Glutamatergic neuron (in vitro differentiated cells): Measurements from ENCODE around the gene EIF4EBP3. TPM values are rescaled to one million over a fixed set of nuclear protein-coding genes. Genes with fewer than 3 reads are reported as not detected.

ENCODE experiments used
- DNase-seq: peaks from one replicate; pipeline ENCODE4 v3.0.0; 2022
- H3K27ac Mint-ChIP-seq: one replicate; pipeline ENCODE4 v1.8.0; 2020; ENCODE audit warnings: mild to moderate bottlenecking, mixed read lengths, inconsistent platforms; ENCODE audit not compliant: unreplicated experiment
- H3K27me3 Mint-ChIP-seq: one replicate; pipeline ENCODE4 v1.8.0; 2020; ENCODE audit warnings: mild to moderate bottlenecking, moderate library complexity, mixed read lengths, inconsistent platforms; ENCODE audit not compliant: unreplicated experiment
- H3K36me3 Mint-ChIP-seq: one replicate; pipeline ENCODE4 v1.8.0; 2020; ENCODE audit warnings: mild to moderate bottlenecking, mixed read lengths, inconsistent platforms; ENCODE audit not compliant: unreplicated experiment
- H3K4me1 Mint-ChIP-seq: one replicate; pipeline ENCODE4 v1.8.0; 2020; ENCODE audit warnings: mild to moderate bottlenecking, low read depth, mixed read lengths, inconsistent platforms; ENCODE audit not compliant: unreplicated experiment
- H3K4me3 Mint-ChIP-seq: one replicate; pipeline ENCODE4 v1.8.0; 2020; ENCODE audit warnings: mild to moderate bottlenecking, mixed read lengths, inconsistent platforms; ENCODE audit not compliant: unreplicated experiment
- H3K9me3 Mint-ChIP-seq: one replicate; pipeline ENCODE4 v1.8.0; 2020; ENCODE audit warnings: mild to moderate bottlenecking, moderate library complexity, mixed read lengths, inconsistent platforms; ENCODE audit not compliant: unreplicated experiment
- total RNA-seq: library from RNA; stranded (reverse); fragmentation: NEBNext Ultra II Directional; extraction: Animal tissue kit (Norgen Biotek cat#: 25700); gene quantifications from one replicate; pipeline ENCODE4 v1.2.1, GENCODE V29; 2021; ENCODE audit not compliant: unreplicated experiment
- TF ChIP-seq, protein P1 (sequence below): fragments of 200-600 bp; sonication (generic); IDR thresholded peaks from one replicate; pipeline ENCODE4 v1.5.0; 2021; ENCODE audit not compliant: partially characterized antibody, unreplicated experiment

EIF4EBP3 gene
- total RNA-seq, 1 donor from 2014 or later = 7.0 TPM

DNA sequence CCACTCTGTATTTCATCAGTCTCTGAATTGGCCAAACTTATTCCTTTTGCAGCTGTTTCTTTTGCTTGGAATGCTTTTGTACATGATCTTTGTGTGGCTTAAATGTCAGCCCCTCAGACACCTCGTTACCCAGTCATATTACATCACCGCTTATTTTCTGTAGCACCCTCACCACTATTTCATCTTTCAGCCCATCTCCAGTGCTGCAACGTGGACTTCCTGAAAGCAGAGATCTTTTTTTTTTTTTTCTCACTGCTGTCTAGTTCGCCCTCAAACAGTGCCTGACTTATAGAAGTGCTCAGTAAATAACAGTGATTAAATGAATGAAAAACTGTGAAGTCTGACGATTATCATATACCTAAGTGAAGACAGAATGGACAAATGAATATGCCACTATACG, 9.0 kb downstream of the EIF4EBP3 start:
- Mint-ChIP-seq H3K36me3 (no peaks in the 10 kb centered on the region), H3K27ac (peak overlapping the region; percentile 85)
- TF ChIP-seq, protein P1, sequence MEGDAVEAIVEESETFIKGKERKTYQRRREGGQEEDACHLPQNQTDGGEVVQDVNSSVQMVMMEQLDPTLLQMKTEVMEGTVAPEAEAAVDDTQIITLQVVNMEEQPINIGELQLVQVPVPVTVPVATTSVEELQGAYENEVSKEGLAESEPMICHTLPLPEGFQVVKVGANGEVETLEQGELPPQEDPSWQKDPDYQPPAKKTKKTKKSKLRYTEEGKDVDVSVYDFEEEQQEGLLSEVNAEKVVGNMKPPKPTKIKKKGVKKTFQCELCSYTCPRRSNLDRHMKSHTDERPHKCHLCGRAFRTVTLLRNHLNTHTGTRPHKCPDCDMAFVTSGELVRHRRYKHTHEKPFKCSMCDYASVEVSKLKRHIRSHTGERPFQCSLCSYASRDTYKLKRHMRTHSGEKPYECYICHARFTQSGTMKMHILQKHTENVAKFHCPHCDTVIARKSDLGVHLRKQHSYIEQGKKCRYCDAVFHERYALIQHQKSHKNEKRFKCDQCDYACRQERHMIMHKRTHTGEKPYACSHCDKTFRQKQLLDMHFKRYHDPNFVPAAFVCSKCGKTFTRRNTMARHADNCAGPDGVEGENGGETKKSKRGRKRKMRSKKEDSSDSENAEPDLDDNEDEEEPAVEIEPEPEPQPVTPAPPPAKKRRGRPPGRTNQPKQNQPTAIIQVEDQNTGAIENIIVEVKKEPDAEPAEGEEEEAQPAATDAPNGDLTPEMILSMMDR = no peak

DNA sequence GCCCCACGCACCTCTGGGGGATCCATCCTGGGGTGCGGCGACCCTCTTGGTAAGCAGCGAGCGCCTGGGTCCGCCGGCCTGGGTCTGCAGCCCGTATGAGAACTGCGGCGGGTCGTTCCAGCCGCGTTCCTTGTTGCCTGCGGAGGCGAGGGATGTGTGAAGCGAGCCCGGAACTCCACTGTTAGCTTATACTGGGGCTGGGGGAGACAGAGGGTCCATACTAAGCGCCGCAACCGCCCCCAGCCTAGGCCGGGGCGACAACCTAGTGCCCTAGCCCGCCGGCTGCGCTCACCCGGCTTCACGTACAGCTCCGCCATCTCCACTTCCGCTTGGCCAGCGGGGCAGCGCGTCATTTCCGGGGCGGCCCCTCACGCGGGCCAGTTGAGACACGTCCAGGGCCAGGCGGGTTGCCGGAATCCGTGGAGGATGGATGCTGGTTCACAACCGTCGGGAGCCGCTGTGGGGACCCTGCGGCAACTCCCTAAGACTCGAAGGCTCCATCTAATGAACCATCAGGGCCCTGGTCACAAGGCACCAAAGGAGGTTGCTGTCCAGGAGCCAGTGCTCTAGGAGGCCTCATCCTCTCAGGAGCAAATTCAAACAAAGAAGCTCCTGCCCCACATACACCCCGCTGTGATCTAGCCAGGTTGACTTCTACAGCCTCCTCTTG, 9.8 kb downstream of the EIF4EBP3 start, which contains the start of gene SRA1:
Gene SRA1 (minus strand): TSS at position 338 of the 670 bp plus-strand sequence. CDS start 21 bp downstream, at position 317.
- H3K36me3 Mint-ChIP-seq = no peaks in the 10 kb centered on the region
- peak; percentile 97 for DNase-seq
- H3K27me3 Mint-ChIP-seq = peaks cover 5% of the 10 kb centered on the region
- TF ChIP-seq, protein P1 = no peak
- peak within 1 kb of the TSS; percentile 97 for H3K27ac Mint-ChIP-seq
- H3K4me3 Mint-ChIP-seq = peak within 1 kb of the TSS; percentile 95
- H3K9me3 Mint-ChIP-seq = peaks cover 9% of the 10 kb centered on the region
- H3K4me1 Mint-ChIP-seq = peaks cover 17% of the 10 kb centered on the region

More for the DNA sequence above, 9.0 kb downstream of the EIF4EBP3 start:
- Mint-ChIP-seq H3K27me3 (peaks cover 5% of the 10 kb centered on the region), H3K4me1 (peaks cover 17% of the 10 kb centered on the region), H3K4me3 (peak overlapping the region; percentile 95), H3K9me3 (peaks cover 9% of the 10 kb centered on the region)
- DNase-seq = no peak

DNA sequence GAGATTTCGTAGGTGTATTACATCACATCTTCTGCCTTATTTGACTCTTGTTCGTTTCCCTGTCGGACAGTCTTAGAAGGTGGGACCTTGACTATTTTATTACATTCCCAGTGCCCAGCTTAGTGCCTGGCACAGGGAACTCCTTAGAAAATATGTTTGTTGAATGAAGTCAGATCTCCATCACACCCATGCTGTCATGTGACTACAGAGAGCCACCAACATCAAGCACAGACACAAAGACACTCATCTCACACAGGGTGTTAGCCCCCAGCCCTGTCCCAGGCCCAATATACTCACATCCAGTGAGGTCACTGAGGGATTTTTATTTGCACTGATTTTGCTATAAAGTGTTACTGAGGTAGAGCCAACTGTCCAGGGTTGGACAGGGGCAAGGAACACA, 10.5 kb downstream of the EIF4EBP3 start:
- DNase-seq = no peak
- H3K4me3 Mint-ChIP-seq = peak overlapping the region; percentile 95
- no peaks in the 10 kb centered on the region for H3K36me3 Mint-ChIP-seq
- H3K4me1 Mint-ChIP-seq = peaks cover 17% of the 10 kb centered on the region
- peak overlapping the region; percentile 97 for H3K27ac Mint-ChIP-seq
- TF ChIP-seq, protein P1 = no peak
- peaks cover 5% of the 10 kb centered on the region for H3K27me3 Mint-ChIP-seq
- H3K9me3 Mint-ChIP-seq = peaks cover 10% of the 10 kb centered on the region

DNA sequence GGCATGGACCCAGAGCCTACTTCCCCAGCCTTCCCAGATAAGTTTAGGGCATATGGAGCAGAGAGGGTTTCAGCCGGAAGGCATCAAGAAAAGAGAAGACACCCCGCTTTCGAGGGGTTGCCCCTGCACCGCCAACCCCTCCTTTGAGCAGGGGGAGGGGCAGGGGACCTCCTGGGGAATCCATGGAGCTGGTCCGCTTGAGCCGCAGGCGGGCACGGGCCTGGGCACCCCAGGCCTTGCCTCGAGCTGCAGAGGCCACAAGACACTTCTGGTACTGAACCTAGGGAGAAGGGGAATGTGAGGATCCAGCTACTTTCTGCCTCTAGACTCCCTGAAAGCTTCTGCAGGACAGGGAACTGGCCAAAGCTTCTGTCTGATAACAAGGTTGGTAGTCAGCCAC, 11.1 kb downstream of the EIF4EBP3 start:
- H3K27ac Mint-ChIP-seq = no peak overlapping the region
- H3K9me3 Mint-ChIP-seq = peaks cover 13% of the 10 kb centered on the region
- TF ChIP-seq, protein P1 = no peak
- H3K27me3 Mint-ChIP-seq = peaks cover 8% of the 10 kb centered on the region
- H3K4me1 Mint-ChIP-seq = peaks cover 19% of the 10 kb centered on the region
- no peak for DNase-seq
- no peaks in the 10 kb centered on the region for H3K36me3 Mint-ChIP-seq
- H3K4me3 Mint-ChIP-seq = no peak overlapping the region

DNA sequence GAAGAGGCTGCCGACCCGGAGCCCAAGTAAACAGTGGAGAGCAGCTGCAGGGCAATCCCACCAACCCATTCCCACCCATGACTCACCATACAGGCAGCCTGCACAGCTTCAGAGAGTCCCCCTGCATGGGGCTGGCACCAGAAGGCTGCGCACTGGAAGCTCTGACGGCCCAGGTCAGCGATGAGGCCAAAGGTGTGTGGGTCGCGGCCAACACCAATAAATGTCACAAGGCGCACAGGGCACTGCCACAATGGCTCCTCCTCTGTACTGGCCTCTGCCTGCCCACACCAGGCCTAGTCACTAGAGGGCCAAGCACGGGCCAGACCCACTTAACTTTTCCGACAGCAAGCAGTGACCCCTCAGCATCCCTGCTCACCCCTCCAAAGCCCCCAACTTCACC, 12.8 kb downstream of the EIF4EBP3 start:
- Mint-ChIP-seq H3K27ac (no peak overlapping the region), H3K9me3 (peaks cover 19% of the 10 kb centered on the region), H3K4me3 (no peak overlapping the region), H3K27me3 (peaks cover 19% of the 10 kb centered on the region), H3K4me1 (peaks cover 19% of the 10 kb centered on the region), H3K36me3 (no peaks in the 10 kb centered on the region)
- TF ChIP-seq, protein P1 = no peak
- no peak for DNase-seq
